KMS-11 (cell line): ENCODE data around the gene TP63.

ENCODE experiments used
- H2AFZ ChIP-seq: fragments of 200-600 bp; sonication (generic); 2 replicates; pipeline ENCODE4 v1.6.1; 2016; ENCODE audit warnings: antibody characterized with exemption, mixed run types, low read depth
- H3K27ac ChIP-seq: fragments of 200-600 bp; sonication (generic); 2 replicates; pipeline ENCODE4 v1.6.1; 2016; ENCODE audit warnings: mild to moderate bottlenecking, mixed run types
- H3K27me3 ChIP-seq: fragments of 200-600 bp; sonication (generic); 2 replicates; pipeline ENCODE4 v1.6.1; 2017; ENCODE audit warnings: mild to moderate bottlenecking, low read depth, mixed run types, moderate library complexity; ENCODE audit not compliant: insufficient read depth
- H3K36me3 ChIP-seq: fragments of 200-600 bp; sonication (generic); 2 replicates; pipeline ENCODE4 v1.6.1; 2017; ENCODE audit warnings: mild to moderate bottlenecking, mixed run types; ENCODE audit not compliant: insufficient read depth
- H3K4me1 ChIP-seq: fragments of 200-600 bp; sonication (generic); 2 replicates; pipeline ENCODE4 v1.6.1; 2016; ENCODE audit warnings: mild to moderate bottlenecking, low read depth, mixed run types; ENCODE audit not compliant: poor library complexity, severe bottlenecking
- H3K4me2 ChIP-seq: fragments of 200-600 bp; sonication (generic); 2 replicates; pipeline ENCODE4 v1.7.0; 2016; ENCODE audit warnings: mild to moderate bottlenecking, mixed run types
- H3K4me3 ChIP-seq: fragments of 200-600 bp; sonication (generic); IDR thresholded peaks from 2 replicates; pipeline ENCODE4 v1.6.1; 2017; ENCODE audit warnings: low read depth, low read length, mixed read lengths; ENCODE audit not compliant: insufficient read depth
- H3K79me2 ChIP-seq: fragments of 200-600 bp; sonication (generic); 2 replicates; pipeline ENCODE4 v1.6.1; 2016; ENCODE audit warnings: low read depth, mixed run types; ENCODE audit not compliant: insufficient read depth
- H3K9ac ChIP-seq: fragments of 200-600 bp; sonication (generic); 2 replicates; pipeline ENCODE4 v1.6.1; 2016; ENCODE audit warnings: mild to moderate bottlenecking, mixed run types
- H4K20me1 ChIP-seq: fragments of 200-600 bp; sonication (generic); 2 replicates; pipeline ENCODE4 v1.6.1; 2016; ENCODE audit warnings: mild to moderate bottlenecking, mixed run types; ENCODE audit not compliant: insufficient read depth
- CTCF ChIP-seq: fragments of 200-600 bp; sonication (generic); conservative IDR thresholded peaks from 2 replicates; pipeline ENCODE4 v1.6.1; 2017; ENCODE audit warnings: low read depth, mild to moderate bottlenecking, antibody characterized with exemption, low read length, moderate library complexity, mixed read lengths

TP63 gene

GRCh38 chr3:189629803-189630455 lies 1.3 kb upstream of the TP63 start:
- H3K4me1 ChIP-seq, result peaks cover 19% of the 10 kb centered on the region
- H3K4me2 ChIP-seq, result peak overlapping the region; percentile 44
- no peaks in the 10 kb centered on the region for H3K36me3 ChIP-seq
- no peak overlapping the region for H3K9ac ChIP-seq
- no peaks in the 10 kb centered on the region for H3K27me3 ChIP-seq
- H3K27ac ChIP-seq, result no peak overlapping the region
- H3K79me2 ChIP-seq, result no peaks in the 10 kb centered on the region
- H4K20me1 ChIP-seq, result no peaks in the 10 kb centered on the region
- no peak overlapping the region for H3K4me3 ChIP-seq
- no peak overlapping the region for H2AFZ ChIP-seq
- TF ChIP-seq CTCF, result no peak

- Histone ChIP-seq H3K79me2 (no peaks in the 10 kb centered on the region), H3K27me3 (no peaks in the 10 kb centered on the region), H3K4me1 (peaks cover 19% of the 10 kb centered on the region), H4K20me1 (no peaks in the 10 kb centered on the region), H2AFZ (no peak overlapping the region), H3K36me3 (no peaks in the 10 kb centered on the region), H3K9ac (no peak overlapping the region), H3K4me3 (no peak overlapping the region), H3K27ac (no peak overlapping the region), H3K4me2 (peak overlapping the region; percentile 44)
- TF ChIP-seq CTCF, result no peak
Observed at GRCh38 chr3:189630767-189631372, 319 bp upstream of the TP63 start.

GRCh38 chr3:189631409-189631808 lies 220 bp downstream of the TP63 start:
- H4K20me1 ChIP-seq, result no peaks in the 10 kb centered on the region
- no peaks in the 10 kb centered on the region for H3K36me3 ChIP-seq
- H3K4me1 ChIP-seq, result peaks cover 19% of the 10 kb centered on the region
- H2AFZ ChIP-seq, result no peak overlapping the region
- no peak overlapping the region for H3K4me2 ChIP-seq
- no peak overlapping the region for H3K4me3 ChIP-seq
- H3K9ac ChIP-seq, result no peak overlapping the region
- no peak for TF ChIP-seq CTCF
- H3K27ac ChIP-seq, result no peak overlapping the region
- H3K27me3 ChIP-seq, result no peaks in the 10 kb centered on the region
- no peaks in the 10 kb centered on the region for H3K79me2 ChIP-seq

- no peak for TF ChIP-seq CTCF
- no peaks in the 10 kb centered on the region for H4K20me1 ChIP-seq
- H3K27ac ChIP-seq, result no peak overlapping the region
- no peaks in the 10 kb centered on the region for H3K27me3 ChIP-seq
- no peaks in the 10 kb centered on the region for H3K36me3 ChIP-seq
- H3K4me2 ChIP-seq, result no peak overlapping the region
- H3K9ac ChIP-seq, result no peak overlapping the region
- H3K79me2 ChIP-seq, result no peaks in the 10 kb centered on the region
- peaks cover 19% of the 10 kb centered on the region for H3K4me1 ChIP-seq
- no peak overlapping the region for H3K4me3 ChIP-seq
- no peak overlapping the region for H2AFZ ChIP-seq
Observed at GRCh38 chr3:189632242-189632641, 1.1 kb downstream of the TP63 start.
